ENCODE data around the gene POU3F3. TPM values are rescaled to one million over a fixed set of nuclear protein-coding genes. Genes with fewer than 3 reads are reported as not detected.

The POU3F3 gene
- total and polyA plus RNA-seq, 2 of the 8 experiments (the other 6 are each of a cell fraction or from before 2014, with no cell fraction given) = 0.09 TPM; not detected in 1

DNA sequence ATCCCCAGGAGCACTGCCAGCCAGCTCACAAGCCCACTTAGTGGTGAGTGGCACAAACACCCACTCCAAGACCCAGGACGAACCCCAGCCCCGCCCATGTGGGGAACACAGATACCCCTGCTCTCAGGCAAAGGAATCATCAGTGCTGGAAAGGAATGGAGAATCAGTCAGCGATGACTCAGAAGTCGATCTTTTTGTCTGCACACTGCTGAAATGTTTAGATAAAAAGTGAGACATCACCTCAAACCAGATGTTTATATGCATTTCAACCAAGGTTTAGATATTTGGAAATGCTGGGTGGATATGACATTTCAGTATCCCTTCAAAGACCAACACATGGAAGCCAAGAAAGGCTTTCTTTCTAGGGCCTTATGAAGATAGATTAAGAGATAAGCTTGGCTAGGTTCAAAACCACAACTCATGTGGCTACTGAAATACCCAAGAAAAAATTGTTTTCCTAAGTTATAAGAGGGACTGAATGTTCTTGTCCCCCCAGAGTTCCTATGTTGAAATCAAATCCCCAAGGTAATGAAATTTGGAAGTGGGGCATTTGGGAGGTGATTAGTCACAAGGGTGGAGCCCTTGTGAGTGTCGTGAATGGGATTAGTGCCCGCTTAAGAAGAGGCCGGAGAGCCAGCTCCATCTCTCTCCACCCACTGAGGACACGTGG, 43.7 kb downstream of the POU3F3 start (continued):
- TF ChIP-seq EZH2 (IDR thresholded peaks at IDR 0.05; ENCODE audit: low read depth, low read length, severe bottlenecking) (no peak), CEBPB (IDR thresholded peaks at IDR 0.05; ENCODE audit: low read depth, low read length) (no peak), EP300 (IDR thresholded peaks at IDR 0.05; ENCODE audit: borderline replicate concordance in 1 of 2, low read depth in 2 of 2, low read length in 2 of 2) (no peak)
- TF ChIP-seq, protein P1, sequence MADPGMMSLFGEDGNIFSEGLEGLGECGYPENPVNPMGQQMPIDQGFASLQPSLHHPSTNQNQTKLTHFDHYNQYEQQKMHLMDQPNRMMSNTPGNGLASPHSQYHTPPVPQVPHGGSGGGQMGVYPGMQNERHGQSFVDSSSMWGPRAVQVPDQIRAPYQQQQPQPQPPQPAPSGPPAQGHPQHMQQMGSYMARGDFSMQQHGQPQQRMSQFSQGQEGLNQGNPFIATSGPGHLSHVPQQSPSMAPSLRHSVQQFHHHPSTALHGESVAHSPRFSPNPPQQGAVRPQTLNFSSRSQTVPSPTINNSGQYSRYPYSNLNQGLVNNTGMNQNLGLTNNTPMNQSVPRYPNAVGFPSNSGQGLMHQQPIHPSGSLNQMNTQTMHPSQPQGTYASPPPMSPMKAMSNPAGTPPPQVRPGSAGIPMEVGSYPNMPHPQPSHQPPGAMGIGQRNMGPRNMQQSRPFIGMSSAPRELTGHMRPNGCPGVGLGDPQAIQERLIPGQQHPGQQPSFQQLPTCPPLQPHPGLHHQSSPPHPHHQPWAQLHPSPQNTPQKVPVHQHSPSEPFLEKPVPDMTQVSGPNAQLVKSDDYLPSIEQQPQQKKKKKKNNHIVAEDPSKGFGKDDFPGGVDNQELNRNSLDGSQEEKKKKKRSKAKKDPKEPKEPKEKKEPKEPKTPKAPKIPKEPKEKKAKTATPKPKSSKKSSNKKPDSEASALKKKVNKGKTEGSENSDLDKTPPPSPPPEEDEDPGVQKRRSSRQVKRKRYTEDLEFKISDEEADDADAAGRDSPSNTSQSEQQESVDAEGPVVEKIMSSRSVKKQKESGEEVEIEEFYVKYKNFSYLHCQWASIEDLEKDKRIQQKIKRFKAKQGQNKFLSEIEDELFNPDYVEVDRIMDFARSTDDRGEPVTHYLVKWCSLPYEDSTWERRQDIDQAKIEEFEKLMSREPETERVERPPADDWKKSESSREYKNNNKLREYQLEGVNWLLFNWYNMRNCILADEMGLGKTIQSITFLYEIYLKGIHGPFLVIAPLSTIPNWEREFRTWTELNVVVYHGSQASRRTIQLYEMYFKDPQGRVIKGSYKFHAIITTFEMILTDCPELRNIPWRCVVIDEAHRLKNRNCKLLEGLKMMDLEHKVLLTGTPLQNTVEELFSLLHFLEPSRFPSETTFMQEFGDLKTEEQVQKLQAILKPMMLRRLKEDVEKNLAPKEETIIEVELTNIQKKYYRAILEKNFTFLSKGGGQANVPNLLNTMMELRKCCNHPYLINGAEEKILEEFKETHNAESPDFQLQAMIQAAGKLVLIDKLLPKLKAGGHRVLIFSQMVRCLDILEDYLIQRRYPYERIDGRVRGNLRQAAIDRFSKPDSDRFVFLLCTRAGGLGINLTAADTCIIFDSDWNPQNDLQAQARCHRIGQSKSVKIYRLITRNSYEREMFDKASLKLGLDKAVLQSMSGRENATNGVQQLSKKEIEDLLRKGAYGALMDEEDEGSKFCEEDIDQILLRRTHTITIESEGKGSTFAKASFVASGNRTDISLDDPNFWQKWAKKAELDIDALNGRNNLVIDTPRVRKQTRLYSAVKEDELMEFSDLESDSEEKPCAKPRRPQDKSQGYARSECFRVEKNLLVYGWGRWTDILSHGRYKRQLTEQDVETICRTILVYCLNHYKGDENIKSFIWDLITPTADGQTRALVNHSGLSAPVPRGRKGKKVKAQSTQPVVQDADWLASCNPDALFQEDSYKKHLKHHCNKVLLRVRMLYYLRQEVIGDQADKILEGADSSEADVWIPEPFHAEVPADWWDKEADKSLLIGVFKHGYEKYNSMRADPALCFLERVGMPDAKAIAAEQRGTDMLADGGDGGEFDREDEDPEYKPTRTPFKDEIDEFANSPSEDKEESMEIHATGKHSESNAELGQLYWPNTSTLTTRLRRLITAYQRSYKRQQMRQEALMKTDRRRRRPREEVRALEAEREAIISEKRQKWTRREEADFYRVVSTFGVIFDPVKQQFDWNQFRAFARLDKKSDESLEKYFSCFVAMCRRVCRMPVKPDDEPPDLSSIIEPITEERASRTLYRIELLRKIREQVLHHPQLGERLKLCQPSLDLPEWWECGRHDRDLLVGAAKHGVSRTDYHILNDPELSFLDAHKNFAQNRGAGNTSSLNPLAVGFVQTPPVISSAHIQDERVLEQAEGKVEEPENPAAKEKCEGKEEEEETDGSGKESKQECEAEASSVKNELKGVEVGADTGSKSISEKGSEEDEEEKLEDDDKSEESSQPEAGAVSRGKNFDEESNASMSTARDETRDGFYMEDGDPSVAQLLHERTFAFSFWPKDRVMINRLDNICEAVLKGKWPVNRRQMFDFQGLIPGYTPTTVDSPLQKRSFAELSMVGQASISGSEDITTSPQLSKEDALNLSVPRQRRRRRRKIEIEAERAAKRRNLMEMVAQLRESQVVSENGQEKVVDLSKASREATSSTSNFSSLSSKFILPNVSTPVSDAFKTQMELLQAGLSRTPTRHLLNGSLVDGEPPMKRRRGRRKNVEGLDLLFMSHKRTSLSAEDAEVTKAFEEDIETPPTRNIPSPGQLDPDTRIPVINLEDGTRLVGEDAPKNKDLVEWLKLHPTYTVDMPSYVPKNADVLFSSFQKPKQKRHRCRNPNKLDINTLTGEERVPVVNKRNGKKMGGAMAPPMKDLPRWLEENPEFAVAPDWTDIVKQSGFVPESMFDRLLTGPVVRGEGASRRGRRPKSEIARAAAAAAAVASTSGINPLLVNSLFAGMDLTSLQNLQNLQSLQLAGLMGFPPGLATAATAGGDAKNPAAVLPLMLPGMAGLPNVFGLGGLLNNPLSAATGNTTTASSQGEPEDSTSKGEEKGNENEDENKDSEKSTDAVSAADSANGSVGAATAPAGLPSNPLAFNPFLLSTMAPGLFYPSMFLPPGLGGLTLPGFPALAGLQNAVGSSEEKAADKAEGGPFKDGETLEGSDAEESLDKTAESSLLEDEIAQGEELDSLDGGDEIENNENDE (IDR thresholded peaks at IDR 0.05; ENCODE audit: insufficient replicate concordance, low read length) = no peak
